A673 (cell line): Measurements from ENCODE around the gene ARSA.

Experiments used
- EZH2 ChIP-seq: fragments of 200-600 bp; sonication (generic); IDR thresholded peaks from 2 replicates; pipeline ENCODE4 v1.6.1; 2017; ENCODE audit warnings: borderline replicate concordance, low read depth, mild to moderate bottlenecking, mixed read lengths, antibody characterized with exemption, low read length; ENCODE audit not compliant: poor library complexity, severe bottlenecking
- TF ChIP-seq, protein P1 (sequence below): fragments of 300-800, 200-600 bp; sonication (generic); conservative IDR thresholded peaks from 2 replicates; pipeline ENCODE4 v1.5.1; 2017; ENCODE audit warnings: low read depth, mild to moderate bottlenecking, antibody characterized with exemption, low read length, moderate library complexity, mixed read lengths

DNA sequence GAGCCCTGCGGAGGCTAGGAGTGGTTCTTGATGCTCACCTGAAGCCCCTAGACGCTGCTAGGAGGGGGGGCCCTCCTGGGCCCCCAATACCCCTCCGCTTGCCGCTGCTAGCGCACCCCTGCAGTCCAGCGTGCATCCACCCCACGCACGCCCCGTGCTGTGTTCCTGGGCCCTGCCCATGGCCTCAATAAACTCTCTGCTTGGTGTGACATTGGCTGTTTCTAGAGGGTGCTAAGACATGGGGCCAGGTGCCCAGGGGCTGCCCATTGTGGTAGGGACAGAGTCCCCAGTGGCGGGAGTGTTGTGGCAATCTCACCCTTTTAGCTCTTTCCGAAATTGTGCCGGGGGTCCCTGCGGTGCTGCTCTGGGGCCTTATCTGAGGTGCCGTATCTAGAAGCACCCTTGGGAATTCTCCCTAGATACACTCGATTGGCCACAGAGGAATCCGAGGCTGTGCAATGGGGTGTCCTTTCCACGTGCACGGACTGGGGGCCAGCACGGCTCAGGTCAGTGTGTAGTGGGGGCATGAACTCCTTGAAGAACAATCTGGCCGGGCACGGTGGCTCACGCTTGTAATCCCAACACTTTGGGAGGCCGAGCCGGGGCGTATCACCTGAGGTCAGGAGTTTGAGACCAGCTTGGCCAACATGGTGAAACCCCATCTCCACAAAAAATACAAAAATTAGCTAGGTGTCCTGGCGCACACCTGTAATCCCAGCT lies 16.5 kb downstream of the ARSA start:
- TF ChIP-seq, protein P1, sequence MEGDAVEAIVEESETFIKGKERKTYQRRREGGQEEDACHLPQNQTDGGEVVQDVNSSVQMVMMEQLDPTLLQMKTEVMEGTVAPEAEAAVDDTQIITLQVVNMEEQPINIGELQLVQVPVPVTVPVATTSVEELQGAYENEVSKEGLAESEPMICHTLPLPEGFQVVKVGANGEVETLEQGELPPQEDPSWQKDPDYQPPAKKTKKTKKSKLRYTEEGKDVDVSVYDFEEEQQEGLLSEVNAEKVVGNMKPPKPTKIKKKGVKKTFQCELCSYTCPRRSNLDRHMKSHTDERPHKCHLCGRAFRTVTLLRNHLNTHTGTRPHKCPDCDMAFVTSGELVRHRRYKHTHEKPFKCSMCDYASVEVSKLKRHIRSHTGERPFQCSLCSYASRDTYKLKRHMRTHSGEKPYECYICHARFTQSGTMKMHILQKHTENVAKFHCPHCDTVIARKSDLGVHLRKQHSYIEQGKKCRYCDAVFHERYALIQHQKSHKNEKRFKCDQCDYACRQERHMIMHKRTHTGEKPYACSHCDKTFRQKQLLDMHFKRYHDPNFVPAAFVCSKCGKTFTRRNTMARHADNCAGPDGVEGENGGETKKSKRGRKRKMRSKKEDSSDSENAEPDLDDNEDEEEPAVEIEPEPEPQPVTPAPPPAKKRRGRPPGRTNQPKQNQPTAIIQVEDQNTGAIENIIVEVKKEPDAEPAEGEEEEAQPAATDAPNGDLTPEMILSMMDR, result no peak
- TF ChIP-seq EZH2, result no peak
